ENCODE results near the gene ZNF559.
"Not testable (repeated sequence)": the region's sequence is repeated elsewhere in the genome, so short reads cannot be mapped to it uniquely, and the experiment has no call there.

ZNF559 gene

DNA sequence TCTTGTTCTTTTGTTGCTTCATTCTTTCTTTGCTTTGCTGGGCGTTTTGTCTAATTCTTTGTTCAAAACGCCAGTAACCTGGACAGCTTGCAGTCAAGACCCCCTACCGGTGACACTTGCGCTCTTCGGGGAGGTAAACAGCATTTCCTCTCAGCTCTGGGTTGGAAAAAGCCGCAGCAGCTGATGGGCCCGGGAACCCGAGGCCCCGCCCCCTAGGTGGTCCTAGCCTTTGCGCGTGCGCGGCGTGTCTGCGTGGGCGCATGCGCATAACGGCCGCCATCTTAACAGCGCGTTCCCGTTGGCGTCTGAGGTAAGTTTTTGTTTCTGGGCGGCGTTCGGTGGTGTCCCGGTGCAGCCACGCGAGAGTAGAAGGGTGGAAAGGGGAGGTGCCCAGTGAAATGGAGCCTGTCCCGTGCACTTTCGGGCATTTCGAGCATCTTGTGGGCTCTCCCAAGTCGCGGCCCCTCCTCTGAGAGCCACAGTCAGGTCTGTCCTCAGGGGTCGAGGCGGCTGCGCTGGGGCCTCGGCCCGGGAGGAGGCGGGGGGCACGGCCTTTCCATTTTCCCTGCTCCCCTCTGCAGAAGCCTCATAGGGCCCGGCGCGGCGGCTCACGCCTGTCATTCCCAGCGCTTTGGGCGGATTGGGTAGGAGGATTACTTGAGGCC, at the start of gene ZNF559:
TSS of gene ZNF559 (plus strand) at position 261 of the 665 bp plus-strand sequence. CDS start 14,371 bp downstream, outside the sequence.
- FAIRE-seq: no peak

DNA sequence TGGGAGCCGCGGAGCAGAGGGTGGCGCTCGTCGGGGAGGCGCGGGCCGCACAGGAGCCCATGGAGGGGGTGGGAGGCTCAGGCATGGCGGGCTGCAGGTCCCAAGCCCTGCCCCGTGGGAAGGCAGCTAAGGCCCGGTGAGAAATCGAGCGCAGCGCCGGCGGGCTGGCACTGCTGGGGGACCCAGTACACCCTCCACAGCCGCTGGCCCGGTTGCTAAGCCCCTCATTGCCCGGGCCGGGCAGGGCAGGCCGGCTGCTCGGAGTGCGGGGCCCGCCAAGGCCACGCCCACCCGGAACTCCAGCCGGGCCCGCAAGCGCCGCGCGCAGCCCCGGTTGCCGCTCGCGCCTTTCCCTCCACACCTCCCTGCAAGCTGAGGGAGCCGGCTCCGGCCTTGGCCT, 40.5 kb upstream of the ZNF559 start:
- FAIRE-seq: not testable (repeated sequence)

DNA sequence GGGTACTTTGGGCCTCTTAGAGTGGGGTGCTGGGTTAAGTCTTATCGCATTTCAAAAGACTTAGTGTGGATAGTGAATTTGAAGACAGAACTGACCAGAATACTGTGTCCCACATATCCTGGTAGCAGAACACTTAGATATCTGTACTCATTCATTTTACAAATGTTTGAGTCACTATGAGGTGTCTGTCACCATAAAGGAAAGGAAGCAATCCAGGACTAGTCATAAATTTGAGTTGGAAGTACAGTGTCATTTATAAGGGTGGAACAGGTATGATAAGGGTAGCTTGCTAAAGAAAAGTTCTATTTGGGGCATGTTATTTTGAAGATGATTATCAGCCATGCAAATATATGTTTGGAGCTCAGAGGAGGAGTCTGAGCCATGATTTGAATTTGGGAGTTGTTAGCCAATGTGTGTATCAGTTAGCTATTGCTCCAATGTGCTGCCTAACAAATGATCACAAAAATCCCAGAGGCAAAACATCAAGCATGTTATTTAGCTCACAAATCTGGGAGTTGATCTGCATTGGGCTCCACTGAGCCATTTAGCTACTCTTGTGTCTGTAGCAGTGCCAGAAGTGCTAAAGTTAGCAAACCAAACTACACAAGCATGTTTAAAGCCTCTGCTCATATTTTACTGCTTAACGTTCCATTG, 34.6 kb upstream of the ZNF559 start:
- no peak for FAIRE-seq

DNA sequence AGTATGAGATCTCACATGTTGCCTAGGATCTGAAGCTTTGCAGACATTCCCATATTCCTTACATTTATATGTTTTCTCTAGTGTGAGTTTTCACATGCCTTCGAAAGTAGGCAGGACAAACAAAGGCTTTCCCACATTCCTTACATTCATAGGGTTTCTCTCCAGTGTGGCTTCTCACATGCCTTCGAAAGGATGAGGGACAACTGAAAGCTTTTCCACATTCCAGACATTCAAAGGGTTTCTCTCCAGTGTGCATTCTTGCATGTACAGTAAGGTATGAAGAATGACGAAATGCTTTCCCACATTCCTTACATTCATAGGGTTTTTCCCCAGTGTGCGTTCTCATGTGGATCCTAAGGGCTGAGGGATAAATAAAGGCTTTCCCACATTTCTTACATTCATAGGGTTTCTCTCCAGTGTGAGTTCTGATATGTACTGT, 28.5 kb upstream of the ZNF559 start:
- FAIRE-seq: no peak

DNA sequence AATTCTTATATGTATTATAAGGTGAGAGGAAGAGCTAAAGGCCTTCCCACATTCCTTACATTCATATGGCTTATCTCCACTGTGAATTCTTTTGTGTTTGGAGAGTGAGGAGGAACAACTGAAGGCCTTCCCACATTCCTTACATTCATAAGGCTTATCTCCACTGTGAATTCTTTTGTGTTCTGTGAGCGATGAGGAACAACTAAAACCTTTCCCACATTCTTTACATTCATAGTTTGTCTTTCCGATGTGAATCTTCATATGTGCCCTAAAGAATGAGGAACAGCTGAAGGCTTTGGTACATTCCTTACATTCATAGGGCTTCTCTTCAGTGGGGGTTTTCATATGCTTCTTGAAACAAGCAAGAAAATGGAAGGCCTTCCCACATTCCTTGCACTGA, 27.6 kb upstream of the ZNF559 start:
- no peak for FAIRE-seq

GRCh38 chr19:9306443-9306842, 17.5 kb upstream of the ZNF559 start:
- FAIRE-seq: no peak

GRCh38 chr19:9308091-9308770, 15.7 kb upstream of the ZNF559 start:
- no peak for FAIRE-seq

DNA sequence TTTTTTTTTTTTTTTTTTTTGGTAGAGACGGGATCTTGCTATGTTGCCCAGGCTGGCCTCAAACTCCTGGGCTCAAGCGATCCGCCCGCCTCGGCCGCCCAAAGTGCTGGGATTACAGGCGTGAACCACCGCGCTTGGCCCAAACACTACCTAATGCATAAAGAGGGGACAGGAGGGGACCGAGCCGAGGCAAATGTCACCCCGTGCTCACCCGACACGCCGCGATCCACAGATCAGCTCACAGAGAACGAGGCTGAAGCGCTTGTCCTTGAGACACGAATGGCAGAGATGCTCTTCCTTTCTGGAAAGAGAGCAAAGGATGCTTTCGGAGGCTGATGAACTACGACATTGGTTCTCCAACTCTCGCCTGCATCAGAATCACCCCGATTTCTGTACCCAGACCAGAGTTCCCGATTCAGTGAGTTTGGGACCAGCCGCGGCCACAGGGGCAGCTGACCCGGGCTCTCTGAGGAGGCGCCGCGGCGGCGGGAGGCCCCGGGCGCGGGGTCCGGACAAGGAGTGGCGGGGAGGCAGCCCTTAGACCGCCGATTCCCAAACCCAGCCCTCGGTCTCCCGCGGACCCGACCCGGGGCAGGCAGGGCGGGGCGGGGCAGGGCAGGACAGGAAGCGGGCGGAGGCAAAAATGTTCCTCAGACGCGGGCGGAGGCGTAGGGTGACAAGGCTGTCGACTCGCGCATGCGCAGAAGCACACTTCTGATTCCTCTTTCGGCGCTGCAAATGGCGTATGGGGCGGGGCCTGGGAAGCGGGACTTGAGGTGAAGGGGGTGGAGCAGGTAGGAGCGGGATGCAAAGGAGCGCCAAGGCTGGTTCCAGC, 14.6 kb upstream of the ZNF559 start, which contains the start of gene ZNF699:
TSS of gene ZNF699 (minus strand) at position 700 of the 835 bp plus-strand sequence. CDS start 4,719 bp downstream, outside the sequence.
- FAIRE-seq: no peak

GRCh38 chr19:9309974-9310446, 14.0 kb upstream of the ZNF559 start:
- no peak for FAIRE-seq

GRCh38 chr19:9313756-9314155, 10.2 kb upstream of the ZNF559 start:
- no peak for FAIRE-seq

DNA sequence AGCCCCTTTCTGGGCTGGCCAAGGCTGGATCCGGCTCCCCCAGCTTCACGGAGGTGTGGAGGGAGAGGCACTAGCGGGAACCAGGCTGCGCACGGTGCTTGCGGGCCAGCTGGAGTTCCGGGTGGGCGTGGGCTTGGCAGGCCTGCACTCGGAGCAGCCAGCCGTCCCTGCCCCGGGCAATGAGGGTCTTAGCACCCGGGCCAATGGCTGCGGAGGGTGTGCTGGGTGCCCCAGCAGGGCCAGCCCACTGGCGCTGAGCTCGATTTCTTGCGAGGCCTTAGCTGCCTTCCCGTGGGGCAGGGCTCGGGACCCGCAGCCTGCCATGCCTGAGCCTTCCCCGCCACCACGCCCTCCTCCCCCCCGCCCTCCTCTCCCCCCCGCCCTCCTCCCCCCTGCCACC, 2.6 kb upstream of the ZNF559 start:
- FAIRE-seq: no peak

DNA sequence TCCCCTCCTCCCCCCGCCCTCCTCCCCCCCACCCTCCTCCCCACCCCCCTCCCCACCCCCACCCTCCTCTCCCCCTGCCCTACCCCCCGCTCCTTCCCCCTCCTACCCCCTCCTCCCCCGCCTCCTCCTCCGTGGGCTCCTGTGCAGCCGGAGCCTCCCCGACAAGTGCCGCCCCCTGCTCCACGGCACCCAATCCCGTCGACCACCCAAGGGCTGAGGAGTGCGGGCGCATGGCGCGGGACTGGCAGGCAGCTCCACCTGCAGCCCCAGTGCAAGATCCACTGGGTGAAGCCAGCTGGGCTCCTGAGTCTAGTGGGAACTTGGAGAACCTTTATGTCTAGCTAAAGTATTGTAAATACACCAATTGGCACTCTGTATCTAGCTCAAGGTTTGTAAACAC, 2.2 kb upstream of the ZNF559 start:
- FAIRE-seq: not testable (repeated sequence)

DNA sequence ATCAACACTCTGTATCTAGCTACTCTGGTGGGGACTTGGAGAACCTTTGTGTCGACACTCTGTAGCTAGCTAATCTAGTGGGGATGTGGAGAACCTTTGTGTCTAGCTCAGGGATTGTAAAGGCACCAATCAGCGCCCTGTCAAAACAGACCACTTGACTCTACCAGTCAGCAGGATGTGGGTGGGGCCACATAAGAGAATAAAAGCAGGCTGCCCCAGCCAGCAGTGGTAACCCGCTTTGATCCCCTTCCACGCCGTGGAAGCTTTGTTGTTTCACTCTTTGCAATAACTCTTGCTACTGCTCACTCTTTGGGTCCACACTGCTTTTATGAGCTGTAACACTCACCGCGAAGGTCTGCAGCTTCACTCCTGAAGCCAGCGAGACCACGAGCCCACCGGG, 1.8 kb upstream of the ZNF559 start:
- FAIRE-seq: not testable (repeated sequence)

DNA sequence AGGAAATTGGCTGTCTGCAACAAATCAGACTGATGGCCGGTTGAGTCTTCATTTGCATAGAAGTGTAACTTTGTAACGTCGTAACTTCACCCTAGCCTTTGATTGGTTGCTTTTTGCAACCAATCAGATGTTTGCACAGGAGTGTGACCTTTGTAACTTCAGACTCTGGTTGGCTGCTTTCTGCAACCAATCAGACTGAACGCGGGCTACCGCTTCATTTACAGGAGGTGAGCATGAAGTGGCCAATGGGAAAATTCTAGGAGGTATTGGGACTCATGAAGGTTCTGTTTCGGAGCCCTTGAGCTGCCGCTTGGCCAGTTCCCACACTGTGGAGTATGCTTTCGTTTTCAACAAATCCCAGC, 441 bp upstream of the ZNF559 start:
- FAIRE-seq: no peak

DNA sequence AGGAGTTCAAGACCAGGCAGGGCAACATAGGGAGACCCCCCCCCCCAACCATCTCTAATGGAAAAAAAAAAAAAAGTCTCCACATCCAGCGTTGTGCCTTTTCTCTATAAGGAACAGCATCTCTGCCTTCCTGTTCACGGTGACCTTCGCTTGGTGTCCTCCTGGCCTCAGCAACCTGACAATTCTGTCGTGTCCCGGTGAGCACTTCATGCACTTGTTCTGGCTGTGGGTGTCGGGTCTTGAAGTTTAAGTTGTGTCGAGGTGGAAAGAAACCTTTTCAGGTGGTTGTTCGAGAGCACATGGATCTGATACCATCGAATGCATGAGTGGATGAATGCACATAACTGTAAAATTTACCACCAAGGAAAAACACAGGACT, 594 bp downstream of the ZNF559 start:
- no peak for FAIRE-seq

GRCh38 chr19:9329999-9330398, 6.0 kb downstream of the ZNF559 start:
- FAIRE-seq: no peak

DNA sequence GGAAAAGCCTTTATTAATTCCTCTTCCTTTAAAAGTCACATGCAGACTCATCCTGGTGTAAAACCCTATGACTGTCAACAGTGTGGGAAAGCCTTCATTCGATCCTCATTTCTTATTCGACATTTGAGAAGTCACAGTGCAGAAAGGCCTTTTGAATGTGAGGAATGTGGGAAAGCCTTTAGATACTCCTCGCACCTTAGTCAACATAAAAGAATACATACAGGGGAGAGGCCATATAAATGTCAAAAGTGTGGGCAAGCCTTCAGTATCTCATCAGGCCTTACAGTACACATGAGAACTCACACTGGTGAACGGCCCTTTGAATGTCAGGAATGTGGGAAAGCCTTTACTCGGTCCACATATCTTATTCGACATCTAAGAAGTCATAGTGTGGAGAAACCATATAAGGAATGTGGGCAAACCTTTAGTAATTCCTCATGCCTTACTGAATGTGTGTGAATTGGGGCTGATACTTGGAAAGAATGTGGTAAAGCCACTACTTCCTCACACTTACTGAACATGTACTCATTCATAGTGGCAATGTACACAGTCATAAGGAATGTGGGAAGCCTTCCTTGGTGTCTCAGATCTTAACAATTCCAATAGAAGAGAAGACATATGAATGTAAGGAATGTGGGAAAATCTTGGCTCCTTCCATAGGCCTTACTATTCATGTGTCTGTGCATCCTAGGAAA, 18.8 kb downstream of the ZNF559 start:
- no peak for FAIRE-seq

DNA sequence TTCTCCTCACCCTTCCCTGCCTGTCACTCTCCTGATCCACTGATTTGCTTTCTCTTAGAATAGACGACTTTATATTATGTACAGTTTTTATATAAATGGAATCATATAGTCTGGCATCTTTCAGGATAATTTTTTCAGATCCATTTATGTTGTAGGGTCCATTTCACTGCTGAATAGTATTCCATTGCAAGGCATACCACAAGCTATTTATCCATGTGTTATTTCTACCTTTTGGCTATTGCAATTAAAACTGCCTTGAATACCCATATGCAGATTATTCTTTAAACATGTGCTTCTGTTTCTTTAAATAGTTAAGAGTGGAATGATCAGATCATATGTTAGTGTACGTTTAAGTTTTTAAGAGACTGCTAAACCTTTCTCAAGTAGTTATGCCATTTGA, 21.0 kb downstream of the ZNF559 start:
- FAIRE-seq: no peak

GRCh38 chr19:9348253-9348652, 24.3 kb downstream of the ZNF559 start:
- no peak for FAIRE-seq

GRCh38 chr19:9348671-9349070, 24.7 kb downstream of the ZNF559 start:
- no peak for FAIRE-seq

DNA sequence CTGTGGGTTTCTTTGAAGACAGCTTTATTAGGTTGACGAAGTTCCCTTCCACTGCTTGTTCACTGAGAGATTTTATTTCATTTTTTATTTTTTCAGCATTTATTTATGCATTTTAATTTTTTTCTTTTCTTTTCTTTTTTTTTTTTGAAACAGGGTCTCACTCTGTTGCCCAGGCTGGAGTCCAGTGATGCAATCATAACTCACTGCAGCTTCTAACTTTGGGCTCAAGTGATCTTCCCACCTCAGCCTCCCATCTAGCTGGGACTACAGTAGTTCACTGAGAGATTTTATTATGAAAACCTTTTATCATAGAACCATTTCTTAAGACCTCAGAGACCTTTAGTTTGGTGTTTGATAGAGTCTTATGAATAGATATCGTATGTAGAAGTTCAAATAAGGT, 28.5 kb downstream of the ZNF559 start:
- no peak for FAIRE-seq

- FAIRE-seq: no peak
These were observed 29.0 kb downstream of the ZNF559 start for GRCh38 chr19:9353011-9353410.

All from colon (tissue), 2 donors.